HL-60 (cell line): ENCODE data around the gene CIT.
"Not testable (repeated sequence)": the region's sequence is repeated elsewhere in the genome, so short reads cannot be mapped to it uniquely, and the experiment has no call there.

Experiments used
- CTCF ChIP-seq: IDR thresholded peaks from one replicate; pipeline ENCODE4 v1.5.1; 2011; ENCODE audit warnings: low read length, control low read depth, inconsistent platforms; ENCODE audit not compliant: insufficient read depth
- POLR2AphosphoS5 ChIP-seq: IDR thresholded peaks from 2 replicates; pipeline ENCODE4 v1.6.1; 2012; ENCODE audit warnings: low read depth
- REST ChIP-seq: IDR thresholded peaks from 2 replicates; pipeline ENCODE4 v1.6.1; 2012; ENCODE audit warnings: low read depth; ENCODE audit not compliant: insufficient replicate concordance

- TF ChIP-seq CTCF, REST, POLR2AphosphoS5: not testable (repeated sequence)
Observed at GRCh38 chr12:119706427-119706826, 170.7 kb downstream of the CIT start.
